CD14-positive monocyte (primary cell): Measurements from ENCODE around the gene GPATCH4. TPM values are rescaled to one million over a fixed set of nuclear protein-coding genes. Genes with fewer than 3 reads are reported as not detected.

Experiments
- DNase-seq, 3 donors: peaks; one replicate each; pipeline ENCODE4 v3.0.0-alpha.2; 2011 to 2022
- H2AFZ ChIP-seq: 2 replicates; pipeline ENCODE4 v1.6.0; 2012; ENCODE audit warnings: mild to moderate bottlenecking, low read depth, low read length, inconsistent platforms; ENCODE audit not compliant: insufficient read depth, poor library complexity, severe bottlenecking
- H3K27ac ChIP-seq, 2 donors: 1 replicate in 1 of 2; 2 replicates in 1 of 2; pipeline ENCODE4 v1.5.1; 2012 to 2013; ENCODE audit warnings: low read length in 2 of 2, control low read depth in 1 of 2, inconsistent platforms in 1 of 2, low read depth in 1 of 2, mild to moderate bottlenecking in 1 of 2
- H3K27me3 ChIP-seq, 2 donors: one replicate each; pipeline versions ENCODE4 v1.6.0 to v1.6.1; 2011 to 2013; ENCODE audit warnings: low read length in 2 of 2; ENCODE audit not compliant: control insufficient read depth in 2 of 2, insufficient read depth in 2 of 2
- H3K36me3 ChIP-seq, 2 donors: replicated peaks in 1 of 2; 1 replicate in 1 of 2; 2 replicates in 1 of 2; pipeline versions ENCODE4 v1.5.1 to v1.6.1; 2012 to 2013; ENCODE audit warnings: low read length in 2 of 2, control low read depth in 1 of 2, inconsistent platforms in 1 of 2, mild to moderate bottlenecking in 1 of 2; ENCODE audit not compliant: insufficient read depth in 2 of 2, control insufficient read depth in 1 of 2
- H3K4me1 ChIP-seq, 2 donors: 1 replicate in 1 of 2; 2 replicates in 1 of 2; pipeline versions ENCODE4 v1.5.1 to v1.6.1; 2012 to 2013; ENCODE audit warnings: low read length in 2 of 2, control low read depth in 1 of 2, inconsistent platforms in 1 of 2, mild to moderate bottlenecking in 1 of 2, moderate library complexity in 1 of 2; ENCODE audit not compliant: insufficient read depth in 2 of 2, control insufficient read depth in 1 of 2
- H3K4me2 ChIP-seq: replicated peaks from 2 replicates; pipeline ENCODE3; 2012; ENCODE audit warnings: low read length, moderate library complexity, mild to moderate bottlenecking; ENCODE audit not compliant: poor library complexity, severe bottlenecking; ENCODE audit errors: extremely low read depth
- H3K4me3 ChIP-seq, 3 experiments: fragments of 200-600 bp in 1 of 3; sonication (generic) in 1 of 3; replicated peaks in 1 of 3; 1 replicate in 2 of 3; 2 replicates in 1 of 3; pipeline ENCODE4 v1.5.1; 2011 to 2013; ENCODE audit warnings: low read length in 3 of 3, mild to moderate bottlenecking in 3 of 3, control low read depth in 2 of 3, low read depth in 2 of 3, inconsistent platforms in 1 of 3, moderate library complexity in 1 of 3
- H3K79me2 ChIP-seq: 2 replicates; pipeline ENCODE4 v1.6.0; 2012; ENCODE audit warnings: mild to moderate bottlenecking, control low read depth, inconsistent platforms, low read length, moderate library complexity; ENCODE audit not compliant: insufficient read depth
- H3K9ac ChIP-seq: 2 replicates; pipeline ENCODE4 v1.6.0; 2017; ENCODE audit warnings: low read length, mild to moderate bottlenecking; ENCODE audit not compliant: insufficient read depth, poor library complexity, severe bottlenecking
- H3K9me3 ChIP-seq, 2 donors: replicated peaks in 1 of 2; 1 replicate in 1 of 2; 2 replicates in 1 of 2; pipeline versions ENCODE4 v1.5.1 to v1.6.1; 2012 to 2013; ENCODE audit warnings: low read length in 2 of 2, control low read depth in 1 of 2; ENCODE audit not compliant: control insufficient read depth in 1 of 2, insufficient read depth in 1 of 2
- H4K20me1 ChIP-seq: 2 replicates; pipeline ENCODE4 v1.6.0; 2012; ENCODE audit warnings: mild to moderate bottlenecking, low read length, control low read depth, moderate library complexity; ENCODE audit not compliant: insufficient read depth
- H3K27ac Mint-ChIP-seq, 7 donors: one replicate each; pipeline ENCODE4 v1.8.0; 2020; ENCODE audit warnings: mild to moderate bottlenecking in 7 of 7, mixed read lengths in 7 of 7, moderate library complexity in 6 of 7, inconsistent platforms in 2 of 7
- H3K27me3 Mint-ChIP-seq, 3 donors: one replicate each; pipeline ENCODE4 v1.8.0; 2021 to 2022; ENCODE audit warnings: low read depth in 3 of 3, mild to moderate bottlenecking in 3 of 3, mixed read lengths in 3 of 3, moderate library complexity in 3 of 3, inconsistent platforms in 1 of 3
- H3K36me3 Mint-ChIP-seq, 2 donors: one replicate each; pipeline ENCODE4 v1.8.0; 2020; ENCODE audit warnings: mixed read lengths in 2 of 2, inconsistent platforms in 1 of 2, mild to moderate bottlenecking in 1 of 2
- H3K4me1 Mint-ChIP-seq: one replicate; pipeline ENCODE4 v1.8.0; 2020; ENCODE audit warnings: mild to moderate bottlenecking, mixed read lengths
- H3K4me3 Mint-ChIP-seq, 2 donors: one replicate each; pipeline ENCODE4 v1.8.0; 2020; ENCODE audit warnings: mild to moderate bottlenecking in 2 of 2, mixed read lengths in 2 of 2, moderate library complexity in 1 of 2
- H3K9me3 Mint-ChIP-seq, 7 donors: one replicate each; pipeline ENCODE4 v1.8.0; 2020 to 2022; ENCODE audit warnings: mixed read lengths in 7 of 7, mild to moderate bottlenecking in 6 of 7, moderate library complexity in 6 of 7, inconsistent platforms in 2 of 7
- CTCF ChIP-seq: fragments of 200-600 bp; IDR thresholded peaks from one replicate; pipeline ENCODE4 v1.8.0; 2022; ENCODE audit warnings: antibody characterized with exemption, mild to moderate bottlenecking
- WGBS: methylation state at CpG from one replicate; pipeline ENCODE4 v1.1.5; 2013; ENCODE audit warnings: missing lambda C conversion rate; ENCODE audit not compliant: insufficient coverage; 5-methylcytosine and 5-hydroxymethylcytosine counted together
- intact Hi-C, 2 donors: fragments of 100-400 bp; cut with micrococcal nuclease; formaldehyde crosslinking; loops; one replicate each; pipeline versions ENCODE4 v1.15.0 to v1.15.1; 2023
- polyA plus RNA-seq, 3 donors: library from polyadenylated mRNA; depleted of rRNA in 1 of 3; unstranded in 2 of 3; stranded (reverse) in 1 of 3; fragments of 300-500 nt in 2 of 3; fragments of >200 nt in 1 of 3; fragmentation: Illumina TruSeq in 2 of 3; gene quantifications; 1 replicate in 2 of 3; 2 replicates in 1 of 3; pipeline ENCODE4 v1.2.3, GENCODE V29; 2012 to 2021

Gene GPATCH4
- polyA plus RNA-seq, 3 donors: 2.6 to 5.3 (median 4.9) TPM

GRCh38 chr1:156592910-156593660, 8.2 kb downstream of the GPATCH4 start:
- H3K9me3 ChIP-seq: no peaks in the 10 kb centered on the region
- DNase-seq: no peak
- Mint-ChIP-seq H3K27me3 (peaks cover 0 to 2% (median 0%) of the 10 kb centered on the region in 3 donors), H3K4me1 (peaks cover 17% of the 10 kb centered on the region), H3K4me3 (no peak overlapping the region), H3K9me3 (no peaks in the 10 kb centered on the region), H3K27ac (no peak overlapping the region), H3K36me3 (peaks cover 39 to 43% of the 10 kb centered on the region in 2 donors)
- H3K4me1 ChIP-seq: peaks cover 14 to 20% of the 10 kb centered on the region in 2 donors
- no peak overlapping the region for H3K9ac ChIP-seq
- H3K4me3 ChIP-seq: no peak overlapping the region
- peaks cover 33 to 49% of the 10 kb centered on the region in 2 donors for H3K36me3 ChIP-seq
- peaks cover 9% of the 10 kb centered on the region for H3K79me2 ChIP-seq
- no peak for TF ChIP-seq CTCF
- no peaks in the 10 kb centered on the region for H4K20me1 ChIP-seq
- WGBS: 95% methylated on average over 2 of the region's 8 CpGs
- intact Hi-C loops: no loop called here
- H3K4me2 ChIP-seq: no peak overlapping the region
- H3K27me3 ChIP-seq: no peaks in the 10 kb centered on the region
- no peak overlapping the region for H3K27ac ChIP-seq
- H2AFZ ChIP-seq: no peak overlapping the region

GRCh38 chr1:156592158-156592909, 8.9 kb downstream of the GPATCH4 start:
- peak overlapping the region; percentile 97 for H2AFZ ChIP-seq
- no peak for TF ChIP-seq CTCF

More at GRCh38 chr1:156592158-156592909, 8.9 kb downstream of the GPATCH4 start:
- peak overlapping the region; percentile 63 to 88 (median 70) for H3K4me3 ChIP-seq
- intact Hi-C loops: no loop called here
- H3K4me3 Mint-ChIP-seq: peak overlapping the region; percentile 82 to 90
- peaks cover 0 to 2% (median 0%) of the 10 kb centered on the region in 3 donors for H3K27me3 Mint-ChIP-seq
- peaks cover 9% of the 10 kb centered on the region for H3K79me2 ChIP-seq
- no peaks in the 10 kb centered on the region for H3K9me3 Mint-ChIP-seq
- H3K27ac Mint-ChIP-seq: peak overlapping the region in 3 of 7 donors; percentile 11 to 84 (median 63)
- no peaks in the 10 kb centered on the region for H4K20me1 ChIP-seq
- peaks cover 17% of the 10 kb centered on the region for H3K4me1 Mint-ChIP-seq
- peaks cover 33 to 35% of the 10 kb centered on the region in 2 donors for H3K36me3 Mint-ChIP-seq
- H3K36me3 ChIP-seq: peaks cover 25 to 41% of the 10 kb centered on the region in 2 donors
- peaks cover 14 to 20% of the 10 kb centered on the region in 2 donors for H3K4me1 ChIP-seq
- H3K4me2 ChIP-seq: peak overlapping the region; percentile 95
- peak overlapping the region; percentile 79 for H3K9ac ChIP-seq
- no peak for DNase-seq
- no peaks in the 10 kb centered on the region for H3K9me3 ChIP-seq
- H3K27me3 ChIP-seq: no peaks in the 10 kb centered on the region
- WGBS: 67% methylated on average over 7 of the region's 16 CpGs
- H3K27ac ChIP-seq: peak overlapping the region; percentile 0 to 84
